Measurements from ENCODE around the gene CMKLR1. TPM values are rescaled to one million over a fixed set of nuclear protein-coding genes. Genes with fewer than 3 reads are reported as not detected.

The CMKLR1 gene
- total and polyA plus RNA-seq, 9 of the 15 experiments (the other 6 are each of a cell fraction or from before 2014, with no cell fraction given): 0.11 to 1.4 (median 0.20) TPM

DNA sequence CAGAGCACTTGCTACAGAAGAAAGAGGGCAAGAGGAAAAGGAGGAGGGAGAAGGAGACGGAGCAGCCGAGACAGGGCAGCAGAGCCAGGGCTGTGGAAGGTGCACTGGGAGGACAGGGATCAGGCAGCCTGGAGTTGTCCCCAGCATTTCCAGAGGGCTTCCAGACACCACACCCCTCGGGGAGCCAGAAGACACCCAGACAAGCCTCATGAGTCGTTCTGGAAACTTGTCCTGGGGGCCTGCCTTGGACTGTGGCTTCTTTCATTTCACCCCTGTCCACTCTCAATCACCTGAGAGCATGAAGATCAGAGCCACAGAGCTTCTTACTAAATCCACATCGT is 14.1 kb downstream of the CMKLR1 start:
- Histone ChIP-seq H3K36me3 (ENCODE audit: control insufficient read depth, insufficient read depth, low read length) (no peaks in the 10 kb centered on the region), H3K9me3 (replicated peaks; ENCODE audit: control insufficient read depth, insufficient read depth, low read depth, low read length) (no peaks in the 10 kb centered on the region), H4K20me1 (replicated peaks; ENCODE audit: control insufficient read depth, insufficient read depth, low read length) (no peaks in the 10 kb centered on the region; the same call in 1 of the 2 replicates), H3K4me2 (ENCODE audit: insufficient read depth, low read length) (no peak overlapping the region), H3K27me3 (ENCODE audit: control insufficient read depth in 2 of 2, insufficient read depth in 2 of 2, low read length in 2 of 2) (peaks cover 0 to 7% of the 10 kb centered on the region in 2 experiments; a peak in 1 of 5 replicates), H3K4me1 (replicated peaks in 1 of 2; ENCODE audit: control insufficient read depth in 2 of 2, insufficient read depth in 2 of 2, low read length in 2 of 2) (no peaks in the 10 kb centered on the region), H3K9me1 (ENCODE audit: control insufficient read depth, insufficient read depth, low read length) (no peaks in the 10 kb centered on the region), H3K27ac (ENCODE audit: extremely low read depth, low read depth, low read length) (no peak overlapping the region), H3K4me3 (no peak overlapping the region), H3K9ac (ENCODE audit: insufficient read depth in 1 of 2, low read depth in 2 of 2, low read length in 2 of 2) (0 out of 4 replicates have a peak overlapping the region, but pooled peaks of 1 of the 2 experiments have one; percentile 54), H2AFZ (ENCODE audit: low read depth, low read length) (no peak overlapping the region), H3K79me2 (ENCODE audit: control insufficient read depth, insufficient read depth, low read length) (no peaks in the 10 kb centered on the region)
- intact Hi-C loops (cut with micrococcal nuclease) (no loop called here), in situ Hi-C loops (cut with MboI) (no loop called here)
- WGBS (ENCODE audit: insufficient coverage, low coverage, missing lambda C conversion rate): 0% methylated on average over 3 of the region's 5 CpGs
- ATAC-seq: no peak
- ChIA-PET POLR2A (no interaction called here), CTCF (ENCODE audit: low intra/inter-chr PET ratio) (no interaction called here)
- TF ChIP-seq EWSR1 (IDR thresholded peaks at IDR 0.05; ENCODE audit: borderline replicate concordance, low read depth, partially characterized antibody): no peak
- no peak for TF ChIP-seq E2F1 (CRISPR knock-in tag; IDR thresholded peaks at IDR 0.05)
- no peak for TF ChIP-seq MCM5 (IDR thresholded peaks at IDR 0.05; ENCODE audit: low read depth)
- TF ChIP-seq, protein P1, sequence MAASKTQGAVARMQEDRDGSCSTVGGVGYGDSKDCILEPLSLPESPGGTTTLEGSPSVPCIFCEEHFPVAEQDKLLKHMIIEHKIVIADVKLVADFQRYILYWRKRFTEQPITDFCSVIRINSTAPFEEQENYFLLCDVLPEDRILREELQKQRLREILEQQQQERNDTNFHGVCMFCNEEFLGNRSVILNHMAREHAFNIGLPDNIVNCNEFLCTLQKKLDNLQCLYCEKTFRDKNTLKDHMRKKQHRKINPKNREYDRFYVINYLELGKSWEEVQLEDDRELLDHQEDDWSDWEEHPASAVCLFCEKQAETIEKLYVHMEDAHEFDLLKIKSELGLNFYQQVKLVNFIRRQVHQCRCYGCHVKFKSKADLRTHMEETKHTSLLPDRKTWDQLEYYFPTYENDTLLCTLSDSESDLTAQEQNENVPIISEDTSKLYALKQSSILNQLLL (CRISPR knock-in tag; IDR thresholded peaks at IDR 0.05; ENCODE audit: borderline replicate concordance): no peak
- no peak for TF ChIP-seq CCAR2 (IDR thresholded peaks at IDR 0.05; ENCODE audit: low read depth, low read length)
- TF ChIP-seq FIP1L1 (IDR thresholded peaks at IDR 0.05; ENCODE audit: low read depth, low read length, poor library complexity, severe bottlenecking): no peak
- no TSS peak for BruUV-seq (replicated peaks)
- FAIRE-seq: no peak
- DNase-seq (ENCODE audit: extremely low read depth in 1 of 4, low spot score in 3 of 4): no peak

All from K562 (cell line).